SJCRH30 (cell line): Measurements from ENCODE around the gene FAIM. TPM values are rescaled to one million over a fixed set of nuclear protein-coding genes. Genes with fewer than 3 reads are reported as not detected.
"Not testable (repeated sequence)": the region's sequence is repeated elsewhere in the genome, so short reads cannot be mapped to it uniquely, and the experiment has no call there.

Source experiments
- DNase-seq, 2 experiments: peaks; one replicate each; pipeline ENCODE4 v3.0.0-alpha.2; 2015 to 2020
- H3K27ac ChIP-seq: fragments of 250-450 bp; sonication (Bioruptor Pico); 2 replicates; pipeline ENCODE4 v1.5.1; 2020; ENCODE audit warnings: mild to moderate bottlenecking, moderate library complexity
- H3K27me3 ChIP-seq: fragments of 250-450 bp; sonication (Bioruptor Pico); 2 replicates; pipeline ENCODE4 v1.5.1; 2020; ENCODE audit warnings: mild to moderate bottlenecking, moderate library complexity
- H3K36me3 ChIP-seq: fragments of 250-450 bp; sonication (Bioruptor Pico); 2 replicates; pipeline ENCODE4 v1.5.1; 2020; ENCODE audit warnings: mild to moderate bottlenecking, moderate library complexity
- H3K4me1 ChIP-seq: fragments of 250-450 bp; sonication (Bioruptor Pico); 2 replicates; pipeline ENCODE4 v1.5.1; 2020; ENCODE audit warnings: mild to moderate bottlenecking, moderate library complexity
- H3K4me3 ChIP-seq: fragments of 250-450 bp; sonication (Bioruptor Pico); 2 replicates; pipeline ENCODE4 v1.5.1; 2020; ENCODE audit warnings: mild to moderate bottlenecking, moderate library complexity
- H3K9me3 ChIP-seq: fragments of 250-450 bp; sonication (Bioruptor Pico); replicated peaks from 2 replicates; pipeline ENCODE4 v1.5.1; 2020; ENCODE audit warnings: mild to moderate bottlenecking, moderate library complexity
- total RNA-seq: library from RNA; depleted of rRNA; stranded (reverse); fragments of >200 nt; shearing (Covaris generic); gene quantifications from 2 replicates; pipeline ENCODE4 v1.2.3, GENCODE V29; 2014

Gene FAIM
- total RNA-seq, 1 experiment from 2014 or later, result 26.6 TPM

DNA sequence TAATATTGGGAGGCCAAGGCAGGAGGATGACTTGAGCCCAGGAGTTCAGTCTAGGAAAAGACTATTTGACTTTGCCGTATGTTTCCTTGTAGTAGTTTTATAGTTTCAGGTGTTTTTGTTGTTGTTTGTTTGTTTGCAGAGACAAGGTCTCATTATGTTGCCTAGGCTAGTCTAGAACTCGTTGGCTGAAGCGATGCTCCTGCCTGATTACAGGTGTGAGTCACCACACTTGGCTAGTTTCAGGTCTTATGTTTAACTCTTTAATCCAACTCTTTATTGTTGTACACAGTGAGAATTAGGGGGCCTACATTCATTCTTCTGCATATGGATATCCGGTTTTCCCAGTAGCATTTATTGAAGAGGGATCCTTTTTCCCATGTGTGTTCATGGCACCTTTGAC lies 32.0 kb downstream of the FAIM start:
- Histone ChIP-seq H3K36me3 (no peaks in the 10 kb centered on the region), H3K4me3 (no peak overlapping the region), H3K27me3 (no peaks in the 10 kb centered on the region), H3K4me1 (no peaks in the 10 kb centered on the region), H3K27ac (no peak overlapping the region), H3K9me3 (no peaks in the 10 kb centered on the region; the same call in 1 of the 2 replicates)
- no peak for DNase-seq

GRCh38 chr3:138642226-138642926 lies 33.8 kb downstream of the FAIM start:
- Histone ChIP-seq H3K36me3 (no peaks in the 10 kb centered on the region), H3K27ac (no peak overlapping the region)
- DNase-seq, result no peak

GRCh38 chr3:138642927-138643253 lies 34.3 kb downstream of the FAIM start:
- H3K4me3 ChIP-seq, result no peak overlapping the region
- no peaks in the 10 kb centered on the region for H3K27me3 ChIP-seq
- H3K36me3 ChIP-seq, result no peaks in the 10 kb centered on the region
- DNase-seq, result no peak
- peaks cover 7% of the 10 kb centered on the region for H3K9me3 ChIP-seq
- H3K27ac ChIP-seq, result no peak overlapping the region
- H3K4me1 ChIP-seq, result no peaks in the 10 kb centered on the region

More at GRCh38 chr3:138642226-138642926, 33.8 kb downstream of the FAIM start:
- Histone ChIP-seq H3K9me3 (peaks cover 7% of the 10 kb centered on the region), H3K4me1 (no peaks in the 10 kb centered on the region), H3K27me3 (no peaks in the 10 kb centered on the region), H3K4me3 (no peak overlapping the region)

GRCh38 chr3:138646008-138646407 lies 37.4 kb downstream of the FAIM start:
- Histone ChIP-seq H3K4me1 (no peaks in the 10 kb centered on the region), H3K9me3 (peaks cover 7% of the 10 kb centered on the region; the same call in 1 of the 2 replicates), H3K27me3 (no peaks in the 10 kb centered on the region), H3K4me3 (no peak overlapping the region), H3K36me3 (peaks cover 6% of the 10 kb centered on the region), H3K27ac (no peak overlapping the region)
- DNase-seq, result no peak

DNA sequence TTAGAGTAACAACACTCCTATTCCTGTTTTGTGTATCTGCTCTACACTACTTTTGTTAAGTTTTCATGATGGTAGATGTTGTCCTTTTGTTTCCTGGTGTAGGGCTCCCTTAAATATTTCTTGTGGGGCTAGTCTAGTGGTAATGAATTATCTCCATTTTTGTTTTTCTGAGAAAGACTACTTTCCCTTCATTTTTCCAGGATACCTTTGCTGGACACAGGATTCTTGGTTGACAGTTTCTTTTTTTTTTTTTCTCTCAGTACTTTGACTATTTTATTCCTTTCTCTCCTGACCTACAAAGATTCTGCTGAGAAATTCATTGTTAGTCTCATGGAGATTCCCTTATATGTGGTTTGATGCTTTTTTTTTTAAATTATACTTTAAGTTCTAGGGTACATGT lies 37.9 kb downstream of the FAIM start:
- no peak overlapping the region for H3K4me3 ChIP-seq
- H3K9me3 ChIP-seq, result peaks cover 7% of the 10 kb centered on the region; the same call in 1 of the 2 replicates

GRCh38 chr3:138649134-138649533 lies 40.6 kb downstream of the FAIM start:
- H3K4me1 ChIP-seq, result no peaks in the 10 kb centered on the region
- H3K27ac ChIP-seq, result no peak overlapping the region
- H3K9me3 ChIP-seq, result peaks cover 7% of the 10 kb centered on the region; the same call in 1 of the 2 replicates
- H3K4me3 ChIP-seq, result no peak overlapping the region
- H3K36me3 ChIP-seq, result peaks cover 6% of the 10 kb centered on the region
- DNase-seq, result no peak
- no peaks in the 10 kb centered on the region for H3K27me3 ChIP-seq

More for the DNA sequence above, 37.9 kb downstream of the FAIM start:
- H3K27me3 ChIP-seq, result no peaks in the 10 kb centered on the region
- H3K4me1 ChIP-seq, result no peaks in the 10 kb centered on the region
- no peak overlapping the region for H3K27ac ChIP-seq
- peaks cover 6% of the 10 kb centered on the region for H3K36me3 ChIP-seq
- no peak for DNase-seq

- H3K4me1 ChIP-seq, result no peaks in the 10 kb centered on the region
- H3K36me3 ChIP-seq, result peaks cover 9% of the 10 kb centered on the region
- no peaks in the 10 kb centered on the region for H3K27me3 ChIP-seq
- H3K4me3 ChIP-seq, result no peak overlapping the region
- no peak overlapping the region for H3K27ac ChIP-seq
- peak in 1 of 2 experiments; percentile 25 for DNase-seq
- H3K9me3 ChIP-seq, result no peaks in the 10 kb centered on the region
These were observed 45.0 kb downstream of the FAIM start for GRCh38 chr3:138653567-138653966.

DNA sequence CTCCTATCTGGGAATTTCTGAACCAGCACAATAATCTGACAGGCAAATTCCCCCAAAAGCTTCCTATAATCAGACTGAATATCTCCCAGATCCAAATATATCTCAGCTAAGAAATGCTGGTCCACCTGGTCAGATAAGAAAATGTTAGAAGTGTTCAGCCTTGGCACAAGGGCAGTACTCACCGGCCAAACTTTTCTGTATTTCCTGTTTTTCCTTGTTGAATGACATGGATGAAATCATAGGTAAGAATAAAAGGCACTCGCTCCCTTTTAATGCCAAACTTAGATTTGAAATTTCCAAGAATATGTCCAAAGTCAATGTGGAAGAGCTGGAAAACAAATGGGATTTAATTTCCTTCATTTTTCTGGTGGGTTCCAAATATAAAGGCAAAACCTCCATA lies 48.9 kb downstream of the FAIM start:
- peaks cover 3% of the 10 kb centered on the region; the same call in 1 of the 2 replicates for H3K36me3 ChIP-seq
- H3K27me3 ChIP-seq, result no peaks in the 10 kb centered on the region
- no peaks in the 10 kb centered on the region for H3K9me3 ChIP-seq
- H3K4me1 ChIP-seq, result no peaks in the 10 kb centered on the region
- no peak for DNase-seq
- no peak overlapping the region for H3K4me3 ChIP-seq
- no peak overlapping the region for H3K27ac ChIP-seq

DNA sequence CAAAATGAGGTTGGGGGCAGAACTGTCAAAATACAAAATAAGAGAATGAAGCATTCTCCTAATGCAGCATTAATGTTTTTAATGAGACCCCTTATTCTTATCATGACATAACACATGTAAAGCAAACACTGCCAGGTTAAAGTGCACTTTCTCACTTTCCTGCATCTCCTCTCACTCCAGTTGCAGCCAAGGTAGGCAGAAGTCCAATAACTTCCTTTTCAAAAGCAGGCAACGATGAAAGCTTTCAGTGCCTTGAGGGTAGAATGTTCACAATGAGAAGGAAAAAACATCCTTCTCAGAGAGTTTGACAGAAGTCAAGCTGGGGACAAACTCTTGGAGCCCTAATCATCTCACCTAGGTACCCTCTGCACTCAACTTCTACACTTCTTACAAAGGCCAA lies 59.5 kb downstream of the FAIM start:
- Histone ChIP-seq H3K4me3 (no peak overlapping the region), H3K27ac (no peak overlapping the region), H3K36me3 (no peaks in the 10 kb centered on the region; the same call in none of the 2 replicates), H3K27me3 (no peaks in the 10 kb centered on the region), H3K4me1 (peaks cover 3% of the 10 kb centered on the region; the same call in 1 of the 2 replicates), H3K9me3 (no peaks in the 10 kb centered on the region)
- DNase-seq, result no peak

DNA sequence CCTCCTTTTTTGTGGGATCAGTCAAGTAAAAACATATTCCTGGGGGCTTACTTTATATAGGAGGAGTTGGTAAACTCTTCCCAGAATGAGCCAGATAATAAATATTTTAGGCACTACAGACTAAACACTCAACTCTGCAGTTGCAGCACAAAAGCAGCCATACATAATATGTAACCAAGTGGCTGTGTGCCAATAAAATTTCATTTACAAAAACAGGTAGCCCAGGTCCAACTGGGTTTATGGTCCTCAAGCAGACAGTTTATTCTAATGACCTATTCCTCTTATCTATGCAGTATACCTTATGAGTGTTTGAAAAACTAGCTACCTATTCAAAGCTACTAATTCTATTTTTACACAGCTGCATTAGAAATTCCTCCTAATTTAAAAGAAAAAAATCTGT lies 61.8 kb downstream of the FAIM start:
- no peaks in the 10 kb centered on the region; the same call in 1 of the 2 replicates for H3K36me3 ChIP-seq
- no peak for DNase-seq
- no peak overlapping the region for H3K4me3 ChIP-seq
- no peak overlapping the region for H3K27ac ChIP-seq
- peaks cover 4% of the 10 kb centered on the region; the same call in 1 of the 2 replicates for H3K9me3 ChIP-seq
- peaks cover 3% of the 10 kb centered on the region; the same call in 1 of the 2 replicates for H3K4me1 ChIP-seq
- H3K27me3 ChIP-seq, result no peaks in the 10 kb centered on the region

- Histone ChIP-seq H3K27me3 (no peaks in the 10 kb centered on the region), H3K27ac (no peak overlapping the region), H3K9me3 (peaks cover 7% of the 10 kb centered on the region; the same call in 1 of the 2 replicates), H3K36me3 (no peaks in the 10 kb centered on the region; the same call in 1 of the 2 replicates), H3K4me1 (peaks cover 3% of the 10 kb centered on the region; the same call in 1 of the 2 replicates), H3K4me3 (no peak overlapping the region)
- no peak for DNase-seq
These were observed 65.3 kb downstream of the FAIM start for GRCh38 chr3:138673641-138674530.

- peaks cover 7% of the 10 kb centered on the region; the same call in 1 of the 2 replicates for H3K9me3 ChIP-seq
- H3K27me3 ChIP-seq, result no peaks in the 10 kb centered on the region
- H3K36me3 ChIP-seq, result no peaks in the 10 kb centered on the region; the same call in 1 of the 2 replicates
- DNase-seq, result no peak
- H3K4me3 ChIP-seq, result no peak overlapping the region
- no peaks in the 10 kb centered on the region for H3K4me1 ChIP-seq
- no peak overlapping the region for H3K27ac ChIP-seq
These were observed 66.8 kb downstream of the FAIM start for GRCh38 chr3:138675393-138675792.

GRCh38 chr3:138678086-138678485 lies 69.5 kb downstream of the FAIM start:
- DNase-seq, result no peak
- Histone ChIP-seq H3K4me3 (no peak overlapping the region), H3K4me1 (no peaks in the 10 kb centered on the region), H3K27me3 (no peaks in the 10 kb centered on the region), H3K36me3 (no peaks in the 10 kb centered on the region; the same call in 1 of the 2 replicates), H3K27ac (no peak overlapping the region), H3K9me3 (peaks cover 7% of the 10 kb centered on the region; the same call in 1 of the 2 replicates)

DNA sequence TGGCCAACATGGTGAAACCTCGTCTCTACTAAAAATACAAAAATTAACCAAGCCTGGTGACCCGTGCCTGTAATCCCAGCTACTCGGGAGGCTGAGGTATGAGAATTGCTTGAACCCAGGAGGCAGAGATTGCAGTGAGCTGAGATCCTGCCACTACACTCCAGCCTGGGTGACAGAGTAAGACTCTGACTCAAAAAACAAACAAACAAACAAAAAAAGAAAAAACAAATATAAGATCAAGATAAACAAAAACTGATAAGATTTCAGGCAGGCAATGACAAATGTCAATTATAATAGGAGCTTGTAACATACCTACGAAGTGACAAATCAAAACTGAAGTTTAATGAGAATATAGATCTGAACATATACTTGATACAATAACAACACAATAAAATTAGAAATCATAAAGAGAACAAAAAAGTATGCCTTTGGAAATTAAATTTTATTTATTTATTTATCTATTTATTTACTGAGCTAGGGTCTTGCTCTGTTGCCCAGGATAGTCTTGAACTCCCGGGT lies 70.4 kb downstream of the FAIM start:
- Histone ChIP-seq H3K27me3 (no peaks in the 10 kb centered on the region), H3K4me3 (no peak overlapping the region), H3K4me1 (no peaks in the 10 kb centered on the region), H3K27ac (no peak overlapping the region), H3K9me3 (peaks cover 7% of the 10 kb centered on the region; the same call in 1 of the 2 replicates), H3K36me3 (no peaks in the 10 kb centered on the region)
- DNase-seq, result no peak

GRCh38 chr3:138680974-138681373 lies 72.4 kb downstream of the FAIM start:
- H3K9me3 ChIP-seq, H3K4me3 ChIP-seq, H3K27me3 ChIP-seq, H3K27ac ChIP-seq, DNase-seq, H3K36me3 ChIP-seq: not testable (repeated sequence)
- H3K4me1 ChIP-seq, result 0 out of 2 replicates have a peak, but pooled peaks cover 12% of the 10 kb centered on the region
